Omental fat pad (tissue), 4 donors: Measurements from ENCODE around the gene MUC4. TPM values are rescaled to one million over a fixed set of nuclear protein-coding genes. Genes with fewer than 3 reads are reported as not detected.

Source experiments
- ATAC-seq: fragments of 150-250 bp; one replicate; pipeline ENCODE4 v1.9.1; 2016; ENCODE audit warnings: mild to moderate bottlenecking, moderate library complexity; ENCODE audit not compliant: low FRiP score
- DNase-seq: peaks from one replicate; pipeline ENCODE4 v3.0.0-alpha.2; 2019; ENCODE audit warnings: low spot score
- CTCF ChIP-seq, 3 donors: fragments of 450-650 bp; IDR thresholded peaks; one replicate each; pipeline ENCODE4 v1.5.1; 2016 to 2017; ENCODE audit warnings: antibody characterized with exemption in 3 of 3, mild to moderate bottlenecking in 3 of 3, moderate library complexity in 2 of 3
- total RNA-seq, 4 donors: library from RNA; depleted of rRNA; stranded (reverse); fragments of >200 nt; gene quantifications; one replicate each; pipeline ENCODE4 v1.1.0, GENCODE V29; 2016

The MUC4 gene
- total RNA-seq, 4 donors from 2014 or later: 0.09 TPM; not detected in 3

DNA sequence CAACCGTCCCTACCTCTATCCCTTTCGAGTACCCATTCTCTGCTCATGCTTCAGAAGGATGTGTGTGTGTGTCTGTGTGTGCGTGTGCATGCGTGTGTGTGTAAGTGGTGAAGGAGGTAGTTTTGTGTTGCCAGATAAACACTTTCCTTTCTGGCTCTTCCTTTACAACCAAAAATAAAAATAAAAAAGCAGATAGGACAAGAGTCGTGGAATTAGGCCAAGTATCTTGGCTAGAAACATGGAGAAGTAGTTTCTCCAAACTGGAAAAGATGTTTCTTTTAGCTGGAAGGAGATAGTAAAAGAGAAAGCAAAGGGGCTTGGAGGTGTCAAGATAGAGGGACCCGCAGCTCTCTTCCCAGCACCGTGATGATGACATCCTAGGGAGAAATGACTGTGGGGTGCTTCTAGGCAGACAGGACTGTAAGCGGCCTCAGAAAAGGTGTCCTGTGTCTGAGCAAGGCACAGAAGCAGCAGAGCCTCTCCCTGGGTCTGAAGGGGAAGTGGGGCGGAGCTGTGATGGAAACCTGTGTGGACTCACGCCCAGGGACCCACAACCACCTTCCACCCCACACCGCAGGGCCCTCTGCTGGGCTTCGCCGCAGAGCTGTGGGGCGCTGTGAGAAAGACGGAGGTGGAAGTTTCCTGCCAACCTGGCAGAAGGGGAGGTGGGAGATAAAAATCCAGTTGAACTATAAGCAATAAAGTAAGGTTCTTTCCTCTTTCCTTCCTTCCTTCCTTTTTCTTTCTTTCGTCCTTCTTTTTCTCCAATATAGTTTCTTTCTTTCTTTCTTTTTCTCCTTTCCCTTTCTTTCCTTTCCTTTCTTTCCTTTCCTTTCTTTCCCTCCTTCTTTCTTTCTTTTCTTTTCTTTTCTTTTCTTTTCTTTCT is 55.7 kb downstream of the MUC4 start:
- DNase-seq (no peak), ATAC-seq (no peak)
- TF ChIP-seq CTCF (IDR thresholded peaks at IDR 0.05): no peak

GRCh38 chr3:195755391-195755790 is 56.3 kb downstream of the MUC4 start:
- DNase-seq: no peak
- no peak for TF ChIP-seq CTCF (IDR thresholded peaks at IDR 0.05)
- no peak for ATAC-seq

DNA sequence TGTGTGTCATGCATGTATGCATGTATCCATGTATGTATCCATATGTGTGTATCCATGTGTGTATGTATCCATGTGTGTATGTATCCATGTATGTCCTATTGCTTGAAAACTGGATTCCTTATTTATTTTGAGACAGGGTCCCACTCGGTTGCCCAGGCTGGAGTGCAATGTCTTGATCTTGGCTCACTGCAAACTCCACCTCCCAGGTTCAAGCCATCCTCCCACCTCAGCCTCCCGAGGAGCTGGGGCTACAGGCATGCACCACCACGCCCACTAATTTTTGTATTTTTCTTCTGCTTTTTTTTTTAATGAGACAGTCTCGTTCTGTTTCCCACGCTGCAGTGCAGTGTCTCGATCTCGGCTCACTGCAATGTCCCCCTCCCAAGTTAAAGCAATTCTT is 56.8 kb downstream of the MUC4 start:
- TF ChIP-seq CTCF (IDR thresholded peaks at IDR 0.05): no peak
- DNase-seq (no peak), ATAC-seq (no peak)

- no peak for DNase-seq
- no peak for ATAC-seq
- TF ChIP-seq CTCF (IDR thresholded peaks at IDR 0.05): no peak
These were observed 57.6 kb downstream of the MUC4 start for GRCh38 chr3:195754141-195754540.

- ATAC-seq (no peak), DNase-seq (no peak)
- no peak for TF ChIP-seq CTCF (IDR thresholded peaks at IDR 0.05)
These were observed 58.1 kb downstream of the MUC4 start for GRCh38 chr3:195753581-195753980.

DNA sequence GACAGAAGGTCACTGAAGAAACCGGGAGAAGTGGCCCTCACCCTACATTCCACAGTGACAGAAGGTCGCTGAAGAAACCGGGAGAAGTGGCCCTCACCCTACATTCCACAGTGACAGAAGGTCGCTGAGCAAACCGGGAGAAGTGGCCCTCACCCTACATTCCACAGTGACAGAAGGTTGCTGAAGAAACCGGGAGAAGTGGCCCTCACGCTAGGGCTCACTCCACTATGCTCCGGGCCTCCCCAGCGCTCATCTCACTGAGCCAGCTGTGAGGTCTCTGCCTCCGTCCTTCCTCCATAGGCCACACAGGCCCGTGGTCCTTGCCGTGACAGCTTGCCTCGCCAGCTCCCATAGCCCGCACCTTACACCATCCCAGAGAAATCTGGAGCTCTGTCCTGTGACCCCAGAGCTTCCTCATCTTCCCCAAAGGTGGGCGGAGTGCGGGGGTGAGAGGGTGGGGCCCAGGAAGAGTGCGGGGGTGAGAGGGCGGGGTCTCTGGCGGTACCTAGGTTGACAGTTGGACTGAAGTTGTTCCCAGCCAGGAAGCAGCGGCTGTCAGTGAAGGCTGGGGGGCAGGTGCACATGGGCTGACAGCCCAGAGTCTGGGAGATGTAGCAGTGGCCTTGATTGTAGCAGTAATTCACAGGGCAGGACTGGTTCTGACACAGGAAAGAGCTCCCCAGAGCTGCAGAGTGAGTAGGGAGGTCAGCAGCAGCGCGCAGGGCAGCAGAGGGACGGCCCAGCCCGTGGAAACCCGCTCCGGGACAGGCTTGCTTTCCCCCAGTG is 59.0 kb downstream of the MUC4 start:
- no peak for DNase-seq
- ATAC-seq: no peak
- no peak for TF ChIP-seq CTCF (IDR thresholded peaks at IDR 0.05)
